ENCODE results near the gene ATP8A2.

Gene ATP8A2

GRCh38 chr13:25847145-25847544, 475.4 kb downstream of the ATP8A2 start:
- TF ChIP-seq CTCF (IDR thresholded peaks at IDR 0.05; ENCODE audit: low read length, missing control alignments): no peak
- no peak for DNase-seq (ENCODE audit: low read depth)
- H3K4me3 ChIP-seq (replicated peaks; ENCODE audit: low read depth, low read length): no peak overlapping the region

GRCh38 chr13:25847635-25848626, 476.2 kb downstream of the ATP8A2 start:
- no peak for TF ChIP-seq CTCF (IDR thresholded peaks at IDR 0.05; ENCODE audit: low read length, missing control alignments)
- no peak for DNase-seq (ENCODE audit: low read depth)
- H3K4me3 ChIP-seq (replicated peaks; ENCODE audit: low read depth, low read length): no peak overlapping the region

GRCh38 chr13:25848812-25849745, 477.3 kb downstream of the ATP8A2 start:
- H3K4me3 ChIP-seq (replicated peaks; ENCODE audit: low read depth, low read length): no peak overlapping the region
- no peak for DNase-seq (ENCODE audit: low read depth)
- no peak for TF ChIP-seq CTCF (IDR thresholded peaks at IDR 0.05; ENCODE audit: low read length, missing control alignments)

GRCh38 chr13:25857830-25858229, 486.1 kb downstream of the ATP8A2 start:
- TF ChIP-seq CTCF (IDR thresholded peaks at IDR 0.05; ENCODE audit: low read length, missing control alignments): no peak
- H3K4me3 ChIP-seq (replicated peaks; ENCODE audit: low read depth, low read length): no peak overlapping the region
- DNase-seq (ENCODE audit: low read depth): no peak

GRCh38 chr13:25859528-25859927, 487.8 kb downstream of the ATP8A2 start:
- no peak for TF ChIP-seq CTCF (IDR thresholded peaks at IDR 0.05; ENCODE audit: low read length, missing control alignments)
- no peak overlapping the region for H3K4me3 ChIP-seq (replicated peaks; ENCODE audit: low read depth, low read length)
- no peak for DNase-seq (ENCODE audit: low read depth)

GRCh38 chr13:25860265-25860664, 488.5 kb downstream of the ATP8A2 start:
- H3K4me3 ChIP-seq (replicated peaks; ENCODE audit: low read depth, low read length): no peak overlapping the region
- TF ChIP-seq CTCF (IDR thresholded peaks at IDR 0.05; ENCODE audit: low read length, missing control alignments): no peak
- no peak for DNase-seq (ENCODE audit: low read depth)
